ENCODE measurements around the gene PARVB. TPM values are rescaled to one million over a fixed set of nuclear protein-coding genes. Genes with fewer than 3 reads are reported as not detected.
"Not testable (repeated sequence)": the region's sequence is repeated elsewhere in the genome, so short reads cannot be mapped to it uniquely, and the experiment has no call there.

The PARVB gene
- total RNA-seq, 2 donors from 2014 or later, result 43.8 to 86.5 TPM

GRCh38 chr22:44051961-44052360 lies 27.9 kb downstream of the PARVB start:
- Histone ChIP-seq H3K27me3 (no peaks in the 10 kb centered on the region), H3K27ac (no peak overlapping the region), H3K36me3 (no peaks in the 10 kb centered on the region), H3K4me1 (peaks cover 0 to 53% of the 10 kb centered on the region in 2 donors), H3K9me3 (no peaks in the 10 kb centered on the region), H3K4me3 (no peak overlapping the region)
- no peak for TF ChIP-seq CTCF (IDR thresholded peaks at IDR 0.05)
- DNase-seq (ENCODE audit: low spot score), result no peak

- Histone ChIP-seq H3K27ac (no peak overlapping the region), H3K4me3 (no peak overlapping the region), H3K27me3 (no peaks in the 10 kb centered on the region), H3K36me3 (no peaks in the 10 kb centered on the region), H3K4me1 (peaks cover 0 to 46% of the 10 kb centered on the region in 2 donors), H3K9me3 (peaks cover 0 to 5% of the 10 kb centered on the region in 2 donors)
- no peak for DNase-seq (ENCODE audit: low spot score)
- TF ChIP-seq CTCF (IDR thresholded peaks at IDR 0.05), result no peak
Observed at GRCh38 chr22:44055805-44056204, 31.7 kb downstream of the PARVB start.

GRCh38 chr22:44056649-44057048 lies 32.5 kb downstream of the PARVB start:
- H3K4me3 ChIP-seq; H3K9me3 ChIP-seq; H3K36me3 ChIP-seq; H3K27me3 ChIP-seq; DNase-seq (ENCODE audit: low spot score): not testable (repeated sequence)
- H3K4me1 ChIP-seq, result peaks cover 0 to 38% of the 10 kb centered on the region in 2 donors
- H3K27ac ChIP-seq, result peak overlapping the region; percentile 85 to 89

GRCh38 chr22:44057401-44057987 lies 33.4 kb downstream of the PARVB start:
- Histone ChIP-seq H3K4me1 (peaks cover 0 to 38% of the 10 kb centered on the region in 2 donors), H3K9me3 (peaks cover 0 to 7% of the 10 kb centered on the region in 2 donors), H3K36me3 (no peaks in the 10 kb centered on the region), H3K4me3 (peak overlapping the region in 1 of 2 donors; percentile 9), H3K27ac (peak overlapping the region; percentile 85 to 89), H3K27me3 (no peaks in the 10 kb centered on the region)
- no peak for TF ChIP-seq CTCF (IDR thresholded peaks at IDR 0.05)
- DNase-seq (ENCODE audit: low spot score), result peak; percentile 63

GRCh38 chr22:44063462-44064371 lies 39.6 kb downstream of the PARVB start:
- Histone ChIP-seq H3K36me3 (no peaks in the 10 kb centered on the region), H3K27me3 (no peaks in the 10 kb centered on the region), H3K9me3 (peaks cover 0 to 7% of the 10 kb centered on the region in 2 donors), H3K4me1 (peaks cover 0 to 49% of the 10 kb centered on the region in 2 donors), H3K27ac (no peak overlapping the region), H3K4me3 (no peak overlapping the region)
- TF ChIP-seq CTCF (IDR thresholded peaks at IDR 0.05), result no peak
- DNase-seq (ENCODE audit: low spot score), result no peak

GRCh38 chr22:44067033-44067432 lies 42.9 kb downstream of the PARVB start:
- H3K27me3 ChIP-seq, result no peaks in the 10 kb centered on the region
- no peak for TF ChIP-seq CTCF (IDR thresholded peaks at IDR 0.05)
- no peaks in the 10 kb centered on the region for H3K9me3 ChIP-seq
- no peaks in the 10 kb centered on the region for H3K36me3 ChIP-seq
- no peak for DNase-seq (ENCODE audit: low spot score)
- peaks cover 0 to 58% of the 10 kb centered on the region in 2 donors for H3K4me1 ChIP-seq
- no peak overlapping the region for H3K4me3 ChIP-seq
- H3K27ac ChIP-seq, result peak overlapping the region in 1 of 2 donors; percentile 58

Data from right atrium auricular region (tissue), 2 donors.